Measurements from ENCODE around the gene SCUBE3. TPM values are rescaled to one million over a fixed set of nuclear protein-coding genes. Genes with fewer than 3 reads are reported as not detected.

Gene SCUBE3
- total RNA-seq, 2 experiments from 2014 or later, result not detected

DNA sequence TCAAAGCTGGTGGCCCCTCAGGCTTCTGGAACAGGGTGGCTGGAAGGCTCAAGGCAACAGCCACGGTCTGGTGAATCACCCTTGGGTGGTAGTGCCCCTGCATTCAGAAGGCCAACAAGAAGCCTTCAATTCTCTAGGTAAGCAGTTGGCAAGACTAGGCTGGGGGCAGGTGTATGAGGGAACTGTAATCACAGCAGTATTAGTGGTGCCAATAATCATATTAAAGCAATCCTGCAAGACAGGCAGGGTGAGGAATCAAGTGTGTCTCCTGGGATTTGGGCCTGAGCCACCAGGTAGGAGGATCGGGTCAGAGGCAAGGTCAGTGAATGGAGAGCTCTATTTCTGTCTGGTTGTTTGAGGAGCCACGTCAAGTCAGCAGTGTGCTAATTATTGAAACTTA is 24.9 kb upstream of the SCUBE3 start:
- ATAC-seq, result no peak
- Mint-ChIP-seq H3K4me3 (no peak overlapping the region), H3K4me1 (ENCODE audit: low read depth) (peaks cover 11% of the 10 kb centered on the region), H3K27ac (no peak overlapping the region), H3K27me3 (peaks cover 12% of the 10 kb centered on the region), H3K9me3 (no peaks in the 10 kb centered on the region), H3K36me3 (ENCODE audit: low read depth) (no peaks in the 10 kb centered on the region)
- TF ChIP-seq, protein P1, sequence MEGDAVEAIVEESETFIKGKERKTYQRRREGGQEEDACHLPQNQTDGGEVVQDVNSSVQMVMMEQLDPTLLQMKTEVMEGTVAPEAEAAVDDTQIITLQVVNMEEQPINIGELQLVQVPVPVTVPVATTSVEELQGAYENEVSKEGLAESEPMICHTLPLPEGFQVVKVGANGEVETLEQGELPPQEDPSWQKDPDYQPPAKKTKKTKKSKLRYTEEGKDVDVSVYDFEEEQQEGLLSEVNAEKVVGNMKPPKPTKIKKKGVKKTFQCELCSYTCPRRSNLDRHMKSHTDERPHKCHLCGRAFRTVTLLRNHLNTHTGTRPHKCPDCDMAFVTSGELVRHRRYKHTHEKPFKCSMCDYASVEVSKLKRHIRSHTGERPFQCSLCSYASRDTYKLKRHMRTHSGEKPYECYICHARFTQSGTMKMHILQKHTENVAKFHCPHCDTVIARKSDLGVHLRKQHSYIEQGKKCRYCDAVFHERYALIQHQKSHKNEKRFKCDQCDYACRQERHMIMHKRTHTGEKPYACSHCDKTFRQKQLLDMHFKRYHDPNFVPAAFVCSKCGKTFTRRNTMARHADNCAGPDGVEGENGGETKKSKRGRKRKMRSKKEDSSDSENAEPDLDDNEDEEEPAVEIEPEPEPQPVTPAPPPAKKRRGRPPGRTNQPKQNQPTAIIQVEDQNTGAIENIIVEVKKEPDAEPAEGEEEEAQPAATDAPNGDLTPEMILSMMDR (IDR thresholded peaks at IDR 0.05), result no peak
- intact Hi-C loops (cut with micrococcal nuclease), result no loop called here
- ChIA-PET CTCF (interaction anchor here (3.6 kb wide), 1 partner anchor 16 kb away, joined by 17 read pairs; no protein-coding TSS in a partner anchor), POLR2A (no interaction called here)
- no peak for DNase-seq

DNA sequence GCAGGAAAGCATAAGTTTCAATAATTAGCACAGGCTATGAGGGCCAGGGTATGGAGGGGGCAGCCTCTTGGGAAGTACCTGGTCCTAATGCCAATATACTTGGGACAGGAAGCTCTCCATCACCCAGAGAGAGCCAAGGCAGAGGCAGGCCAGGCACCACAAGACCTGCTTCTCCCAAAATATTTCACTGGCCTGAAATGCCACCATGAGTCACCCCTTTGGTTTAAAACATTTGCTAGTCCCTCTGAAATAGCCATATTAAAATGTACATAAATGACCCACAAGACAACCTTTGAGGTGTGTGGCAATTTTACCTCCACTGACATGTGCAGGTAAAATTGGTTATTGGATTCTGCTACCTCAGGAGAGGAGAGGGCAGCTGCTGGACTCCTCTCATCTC is 23.4 kb upstream of the SCUBE3 start:
- DNase-seq (no peak), ATAC-seq (no peak)
- H3K36me3 Mint-ChIP-seq (ENCODE audit: low read depth), result no peaks in the 10 kb centered on the region
- TF ChIP-seq, protein P1 (IDR thresholded peaks at IDR 0.05), result no peak
- intact Hi-C loops (cut with micrococcal nuclease), result no loop called here
- H3K4me3 Mint-ChIP-seq, result no peak overlapping the region
- POLR2A ChIA-PET, result no interaction called here
- no peak overlapping the region for H3K27ac Mint-ChIP-seq
- peaks cover 4% of the 10 kb centered on the region for H3K27me3 Mint-ChIP-seq
- CTCF ChIA-PET, result interaction anchor here (1.0 to 3.6 kb wide), 2 partner anchors 15 to 51 kb away, joined by 4 to 17 read pairs; no protein-coding TSS in a partner anchor
- no peaks in the 10 kb centered on the region for H3K9me3 Mint-ChIP-seq
- peaks cover 13% of the 10 kb centered on the region for H3K4me1 Mint-ChIP-seq (ENCODE audit: low read depth)

DNA sequence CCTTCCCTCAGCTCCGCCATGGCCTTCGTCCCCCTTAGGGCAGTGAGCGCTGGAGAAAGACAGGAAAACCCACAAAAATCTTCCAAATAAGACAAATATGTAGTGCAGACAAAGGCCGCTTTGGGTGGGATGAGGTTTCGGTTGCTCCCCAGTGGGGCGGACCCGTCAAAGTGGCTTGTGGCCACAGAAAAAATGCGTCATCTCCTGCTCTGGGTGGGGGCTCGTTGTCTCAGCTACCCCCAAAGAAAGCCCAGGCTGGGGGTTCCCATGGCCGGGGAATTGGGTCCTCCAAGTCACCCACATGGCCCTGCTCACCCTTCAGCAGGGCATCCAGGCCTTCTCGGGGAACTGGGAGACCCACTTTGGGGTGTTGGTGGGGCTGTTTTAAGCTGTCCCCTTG is 21.9 kb upstream of the SCUBE3 start:
- Mint-ChIP-seq H3K4me3 (no peak overlapping the region), H3K27me3 (peaks cover 5% of the 10 kb centered on the region), H3K36me3 (ENCODE audit: low read depth) (no peaks in the 10 kb centered on the region), H3K4me1 (ENCODE audit: low read depth) (peaks cover 13% of the 10 kb centered on the region), H3K9me3 (no peaks in the 10 kb centered on the region), H3K27ac (no peak overlapping the region)
- TF ChIP-seq, protein P1 (IDR thresholded peaks at IDR 0.05), result no peak
- intact Hi-C loops (cut with micrococcal nuclease), result no loop called here
- peak; percentile 26 for DNase-seq
- ATAC-seq, result peak; percentile 34
- ChIA-PET POLR2A (interaction anchor here (0.6 kb wide), 1 partner anchor 159 kb away, joined by 3 read pairs; no protein-coding TSS in a partner anchor), CTCF (interaction anchor here (0.9 to 3.6 kb wide), 4 partner anchors 13 to 52 kb away, joined by 4 to 17 read pairs (median 4); no protein-coding TSS in a partner anchor)

DNA sequence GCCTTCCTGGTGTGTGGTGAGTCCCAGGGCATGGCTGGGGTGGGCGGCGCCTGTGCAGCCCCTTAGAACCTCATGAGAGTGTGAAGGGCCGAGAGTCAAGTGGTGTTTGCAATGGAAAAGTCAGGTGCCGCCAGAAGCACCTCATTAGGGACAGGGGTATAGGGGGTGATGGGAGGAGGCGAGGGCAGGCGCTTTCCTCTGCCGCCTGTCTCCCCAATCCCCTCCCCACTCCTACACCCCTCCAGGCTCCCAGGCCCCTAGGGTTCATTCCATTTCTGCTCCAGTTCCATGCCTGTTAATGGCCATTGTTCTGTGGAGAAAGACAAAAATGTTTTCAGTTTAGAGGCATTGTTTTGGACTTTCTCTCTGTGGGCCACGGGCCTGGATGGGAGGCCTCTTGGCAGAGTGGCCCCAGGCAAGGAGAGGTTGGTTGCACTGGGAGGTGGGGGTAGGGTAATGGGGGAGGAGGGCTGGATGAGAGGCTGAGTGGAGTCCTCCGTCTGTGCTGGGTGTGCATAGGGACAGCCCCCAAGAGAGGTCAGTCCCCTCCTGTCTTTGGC is 21.4 kb upstream of the SCUBE3 start:
- ChIA-PET CTCF (interaction anchor here (0.9 to 3.6 kb wide), 3 partner anchors 12 to 53 kb away, joined by 4 to 17 read pairs (median 4); no protein-coding TSS in a partner anchor), POLR2A (interaction anchor here (0.6 kb wide), 1 partner anchor 159 kb away, joined by 3 read pairs; no protein-coding TSS in a partner anchor)
- Mint-ChIP-seq H3K4me1 (ENCODE audit: low read depth) (peaks cover 13% of the 10 kb centered on the region), H3K27ac (peak overlapping the region; percentile 27), H3K4me3 (no peak overlapping the region), H3K9me3 (no peaks in the 10 kb centered on the region), H3K27me3 (peaks cover 8% of the 10 kb centered on the region), H3K36me3 (ENCODE audit: low read depth) (no peaks in the 10 kb centered on the region)
- DNase-seq (no peak), ATAC-seq (no peak)
- intact Hi-C loops (cut with micrococcal nuclease), result no loop called here
- TF ChIP-seq, protein P1 (IDR thresholded peaks at IDR 0.05), result no peak

- Mint-ChIP-seq H3K4me3 (no peak overlapping the region), H3K27ac (no peak overlapping the region), H3K27me3 (peaks cover 13% of the 10 kb centered on the region), H3K4me1 (ENCODE audit: low read depth) (peaks cover 13% of the 10 kb centered on the region), H3K36me3 (ENCODE audit: low read depth) (no peaks in the 10 kb centered on the region), H3K9me3 (no peaks in the 10 kb centered on the region)
- ChIA-PET CTCF (interaction anchor here (1.3 to 2.5 kb wide), 2 partner anchors 11 to 48 kb away, joined by 3 to 15 read pairs; no protein-coding TSS in a partner anchor), POLR2A (no interaction called here)
- TF ChIP-seq, protein P1 (IDR thresholded peaks at IDR 0.05), result no peak
- DNase-seq (no peak), ATAC-seq (no peak)
- intact Hi-C loops (cut with micrococcal nuclease), result no loop called here
These were observed 19.4 kb upstream of the SCUBE3 start for GRCh38 chr6:35194390-35194789.

Measured in activated CD8-positive, alpha-beta T cell treated with anti-CD3 and anti-CD28 coated beads for 36 hours (primary cell).